Measurements from ENCODE around the gene EPS8L3.
"Not testable (repeated sequence)": the region's sequence is repeated elsewhere in the genome, so short reads cannot be mapped to it uniquely, and the experiment has no call there.

Gene EPS8L3

GRCh38 chr1:109757936-109758786 is 5.6 kb downstream of the EPS8L3 start:
- no peaks in the 10 kb centered on the region for H3K36me3 ChIP-seq (ENCODE audit: control insufficient read depth, insufficient read depth, low read length)
- no peaks in the 10 kb centered on the region for H3K27me3 ChIP-seq (replicated peaks; ENCODE audit: control insufficient read depth, insufficient read depth, low read length, poor library complexity, severe bottlenecking)
- H3K9me3 ChIP-seq (ENCODE audit: control insufficient read depth, low read length) = no peaks in the 10 kb centered on the region
- no peak overlapping the region for H3K4me3 ChIP-seq (ENCODE audit: insufficient read depth, low read depth, low read length, poor library complexity, severe bottlenecking)
- H3K4me1 ChIP-seq (ENCODE audit: control insufficient read depth, insufficient read depth, low read length, poor library complexity, severe bottlenecking) = no peaks in the 10 kb centered on the region
- no peak for DNase-seq
- no peak overlapping the region for H3K27ac ChIP-seq (ENCODE audit: insufficient read depth, low read length, poor library complexity, severe bottlenecking)

- Histone ChIP-seq H3K27me3 (replicated peaks; ENCODE audit: control insufficient read depth, insufficient read depth, low read length, poor library complexity, severe bottlenecking) (no peaks in the 10 kb centered on the region), H3K4me3 (ENCODE audit: insufficient read depth, low read depth, low read length, poor library complexity, severe bottlenecking) (no peak overlapping the region), H3K4me1 (ENCODE audit: control insufficient read depth, insufficient read depth, low read length, poor library complexity, severe bottlenecking) (no peaks in the 10 kb centered on the region), H3K27ac (ENCODE audit: insufficient read depth, low read length, poor library complexity, severe bottlenecking) (no peak overlapping the region), H3K36me3 (ENCODE audit: control insufficient read depth, insufficient read depth, low read length) (no peaks in the 10 kb centered on the region), H3K9me3 (ENCODE audit: control insufficient read depth, low read length) (no peaks in the 10 kb centered on the region)
- DNase-seq = no peak
Measured at GRCh38 chr1:109756848-109757521, 6.7 kb downstream of the EPS8L3 start.

- not testable (repeated sequence) for H3K9me3 ChIP-seq (ENCODE audit: control insufficient read depth, low read length); DNase-seq; H3K27ac ChIP-seq (ENCODE audit: insufficient read depth, low read length, poor library complexity, severe bottlenecking); H3K27me3 ChIP-seq (replicated peaks; ENCODE audit: control insufficient read depth, insufficient read depth, low read length, poor library complexity, severe bottlenecking); H3K36me3 ChIP-seq (ENCODE audit: control insufficient read depth, insufficient read depth, low read length); H3K4me1 ChIP-seq (ENCODE audit: control insufficient read depth, insufficient read depth, low read length, poor library complexity, severe bottlenecking); H3K4me3 ChIP-seq (ENCODE audit: insufficient read depth, low read depth, low read length, poor library complexity, severe bottlenecking)
Measured at GRCh38 chr1:109756325-109756724, 7.4 kb downstream of the EPS8L3 start.

GRCh38 chr1:109754738-109755137 is 9.0 kb downstream of the EPS8L3 start:
- DNase-seq = no peak
- no peaks in the 10 kb centered on the region for H3K36me3 ChIP-seq (ENCODE audit: control insufficient read depth, insufficient read depth, low read length)
- no peaks in the 10 kb centered on the region for H3K9me3 ChIP-seq (ENCODE audit: control insufficient read depth, low read length)
- no peak overlapping the region for H3K27ac ChIP-seq (ENCODE audit: insufficient read depth, low read length, poor library complexity, severe bottlenecking)
- H3K4me3 ChIP-seq (ENCODE audit: insufficient read depth, low read depth, low read length, poor library complexity, severe bottlenecking) = no peak overlapping the region
- no peaks in the 10 kb centered on the region for H3K4me1 ChIP-seq (ENCODE audit: control insufficient read depth, insufficient read depth, low read length, poor library complexity, severe bottlenecking)
- H3K27me3 ChIP-seq (replicated peaks; ENCODE audit: control insufficient read depth, insufficient read depth, low read length, poor library complexity, severe bottlenecking) = no peaks in the 10 kb centered on the region

- Histone ChIP-seq H3K4me1 (ENCODE audit: control insufficient read depth, insufficient read depth, low read length, poor library complexity, severe bottlenecking) (no peaks in the 10 kb centered on the region), H3K4me3 (ENCODE audit: insufficient read depth, low read depth, low read length, poor library complexity, severe bottlenecking) (no peak overlapping the region), H3K36me3 (ENCODE audit: control insufficient read depth, insufficient read depth, low read length) (no peaks in the 10 kb centered on the region), H3K9me3 (ENCODE audit: control insufficient read depth, low read length) (no peaks in the 10 kb centered on the region), H3K27me3 (replicated peaks; ENCODE audit: control insufficient read depth, insufficient read depth, low read length, poor library complexity, severe bottlenecking) (no peaks in the 10 kb centered on the region), H3K27ac (ENCODE audit: insufficient read depth, low read length, poor library complexity, severe bottlenecking) (no peak overlapping the region)
- no peak for DNase-seq
Measured at GRCh38 chr1:109751531-109752260, 12.0 kb downstream of the EPS8L3 start.

GRCh38 chr1:109750920-109751319 is 12.8 kb downstream of the EPS8L3 start:
- Histone ChIP-seq H3K4me1 (ENCODE audit: control insufficient read depth, insufficient read depth, low read length, poor library complexity, severe bottlenecking) (no peaks in the 10 kb centered on the region), H3K4me3 (ENCODE audit: insufficient read depth, low read depth, low read length, poor library complexity, severe bottlenecking) (no peak overlapping the region), H3K9me3 (ENCODE audit: control insufficient read depth, low read length) (no peaks in the 10 kb centered on the region), H3K27me3 (replicated peaks; ENCODE audit: control insufficient read depth, insufficient read depth, low read length, poor library complexity, severe bottlenecking) (no peaks in the 10 kb centered on the region), H3K27ac (ENCODE audit: insufficient read depth, low read length, poor library complexity, severe bottlenecking) (no peak overlapping the region), H3K36me3 (ENCODE audit: control insufficient read depth, insufficient read depth, low read length) (no peaks in the 10 kb centered on the region)
- DNase-seq = no peak

- DNase-seq = no peak
- Histone ChIP-seq H3K4me1 (ENCODE audit: control insufficient read depth, insufficient read depth, low read length, poor library complexity, severe bottlenecking) (no peaks in the 10 kb centered on the region), H3K9me3 (ENCODE audit: control insufficient read depth, low read length) (no peaks in the 10 kb centered on the region), H3K4me3 (ENCODE audit: insufficient read depth, low read depth, low read length, poor library complexity, severe bottlenecking) (no peak overlapping the region), H3K27ac (ENCODE audit: insufficient read depth, low read length, poor library complexity, severe bottlenecking) (no peak overlapping the region), H3K27me3 (replicated peaks; ENCODE audit: control insufficient read depth, insufficient read depth, low read length, poor library complexity, severe bottlenecking) (no peaks in the 10 kb centered on the region), H3K36me3 (ENCODE audit: control insufficient read depth, insufficient read depth, low read length) (no peaks in the 10 kb centered on the region)
Measured at GRCh38 chr1:109750241-109750882, 13.4 kb downstream of the EPS8L3 start.

- Histone ChIP-seq H3K36me3 (ENCODE audit: control insufficient read depth, insufficient read depth, low read length) (no peaks in the 10 kb centered on the region), H3K27me3 (replicated peaks; ENCODE audit: control insufficient read depth, insufficient read depth, low read length, poor library complexity, severe bottlenecking) (no peaks in the 10 kb centered on the region), H3K27ac (ENCODE audit: insufficient read depth, low read length, poor library complexity, severe bottlenecking) (no peak overlapping the region), H3K4me1 (ENCODE audit: control insufficient read depth, insufficient read depth, low read length, poor library complexity, severe bottlenecking) (no peaks in the 10 kb centered on the region), H3K4me3 (ENCODE audit: insufficient read depth, low read depth, low read length, poor library complexity, severe bottlenecking) (no peak overlapping the region), H3K9me3 (ENCODE audit: control insufficient read depth, low read length) (no peaks in the 10 kb centered on the region)
- DNase-seq = no peak
Measured at GRCh38 chr1:109749221-109749620, 14.5 kb downstream of the EPS8L3 start.

- H3K4me3 ChIP-seq (ENCODE audit: insufficient read depth, low read depth, low read length, poor library complexity, severe bottlenecking); H3K4me1 ChIP-seq (ENCODE audit: control insufficient read depth, insufficient read depth, low read length, poor library complexity, severe bottlenecking); H3K36me3 ChIP-seq (ENCODE audit: control insufficient read depth, insufficient read depth, low read length); H3K27ac ChIP-seq (ENCODE audit: insufficient read depth, low read length, poor library complexity, severe bottlenecking); H3K9me3 ChIP-seq (ENCODE audit: control insufficient read depth, low read length); H3K27me3 ChIP-seq (replicated peaks; ENCODE audit: control insufficient read depth, insufficient read depth, low read length, poor library complexity, severe bottlenecking); DNase-seq: not testable (repeated sequence)
Measured at GRCh38 chr1:109748311-109748710, 15.4 kb downstream of the EPS8L3 start.

All from effector memory CD4-positive, alpha-beta T cell (primary cell).